Measurements from ENCODE around the gene TNS1. TPM values are rescaled to one million over a fixed set of nuclear protein-coding genes. Genes with fewer than 3 reads are reported as not detected.
A peak's percentile ranks its signal among the peaks of the same experiment; 100 is the strongest.

TNS1 gene
- total RNA-seq, 1 donor from 2014 or later = 106 TPM

GRCh38 chr2:217981084-217981730, 21.6 kb downstream of the TNS1 start:
- DNase-seq (ENCODE audit: low read depth) = no peak

- DNase-seq (ENCODE audit: low read depth) = no peak
These were observed 22.2 kb downstream of the TNS1 start for GRCh38 chr2:217980591-217980990.

- DNase-seq (ENCODE audit: low read depth) = no peak
These were observed 22.8 kb downstream of the TNS1 start for GRCh38 chr2:217980036-217980435.

GRCh38 chr2:217979151-217979811, 23.5 kb downstream of the TNS1 start:
- peak; percentile 46 for DNase-seq (ENCODE audit: low read depth)

GRCh38 chr2:217978536-217979150, 24.2 kb downstream of the TNS1 start:
- peak; percentile 46 for DNase-seq (ENCODE audit: low read depth)

- no peak for DNase-seq (ENCODE audit: low read depth)
These were observed 24.8 kb downstream of the TNS1 start for GRCh38 chr2:217977840-217978535.

- no peak for DNase-seq (ENCODE audit: low read depth)
These were observed 26.5 kb downstream of the TNS1 start for GRCh38 chr2:217976301-217976700.

GRCh38 chr2:217975626-217976025, 27.2 kb downstream of the TNS1 start:
- no peak for DNase-seq (ENCODE audit: low read depth)

- no peak for DNase-seq (ENCODE audit: low read depth)
These were observed 28.3 kb downstream of the TNS1 start for GRCh38 chr2:217974389-217975005.

GRCh38 chr2:217973008-217973787, 29.6 kb downstream of the TNS1 start:
- no peak for DNase-seq (ENCODE audit: low read depth)

GRCh38 chr2:217972490-217972889, 30.3 kb downstream of the TNS1 start:
- peak; percentile 60 for DNase-seq (ENCODE audit: low read depth)

GRCh38 chr2:217972037-217972436, 30.8 kb downstream of the TNS1 start:
- DNase-seq (ENCODE audit: low read depth) = no peak

- no peak for DNase-seq (ENCODE audit: low read depth)
These were observed 31.6 kb downstream of the TNS1 start for GRCh38 chr2:217971166-217971565.

- no peak for DNase-seq (ENCODE audit: low read depth)
These were observed 32.6 kb downstream of the TNS1 start for GRCh38 chr2:217970206-217970605.

- no peak for DNase-seq (ENCODE audit: low read depth)
These were observed 33.2 kb downstream of the TNS1 start for GRCh38 chr2:217969588-217969987.

- DNase-seq (ENCODE audit: low read depth) = no peak
These were observed 34.8 kb downstream of the TNS1 start for GRCh38 chr2:217968023-217968422.

GRCh38 chr2:217966423-217967070, 36.2 kb downstream of the TNS1 start:
- DNase-seq (ENCODE audit: low read depth) = no peak

GRCh38 chr2:217964275-217965161, 38.3 kb downstream of the TNS1 start:
- peak; percentile 75 for DNase-seq (ENCODE audit: low read depth)

- no peak for DNase-seq (ENCODE audit: low read depth)
These were observed 42.4 kb downstream of the TNS1 start for GRCh38 chr2:217960351-217960750.

All from myocyte (in vitro differentiated cells).